ENCODE measurements around the gene LHX6.

Gene LHX6
- 0 to 0.24 (median 0.11) reads per million in 9 experiments for total RNA-seq

GRCh38 chr9:122228568-122229484 is at the start of gene LHX6:
Gene LHX6 (minus strand): TSS chr9:122228957. CDS start chr9:122228740, 217 bp downstream.
- Mint-ChIP-seq H3K4me3 (no peak within 1 kb of the TSS), H3K36me3 (ENCODE audit: insufficient read depth) (no peaks in the 10 kb centered on the region), H3K27me3 (peaks cover 18 to 36% of the 10 kb centered on the region in 2 donors), H3K9me3 (no peaks in the 10 kb centered on the region), H3K4me1 (ENCODE audit: low read depth in 2 of 2) (no peaks in the 10 kb centered on the region), H3K27ac (no peak within 1 kb of the TSS)
- DNase-seq (no peak), ATAC-seq (replicated peaks) (no peak)

- ATAC-seq (replicated peaks) (no peak), DNase-seq (no peak)
- Mint-ChIP-seq H3K9me3 (no peaks in the 10 kb centered on the region), H3K4me1 (ENCODE audit: low read depth in 2 of 2) (peaks cover 8 to 21% of the 10 kb centered on the region in 2 donors), H3K4me3 (no peak overlapping the region), H3K36me3 (ENCODE audit: insufficient read depth) (peaks cover 28% of the 10 kb centered on the region), H3K27me3 (no peaks in the 10 kb centered on the region), H3K27ac (no peak overlapping the region)
These were observed 48.6 kb upstream of the LHX6 start for GRCh38 chr9:122277285-122277897.

- H3K4me1 Mint-ChIP-seq (ENCODE audit: low read depth in 2 of 2) = peaks cover 8 to 24% of the 10 kb centered on the region in 2 donors
- DNase-seq (no peak), ATAC-seq (replicated peaks) (no peak)
- no peaks in the 10 kb centered on the region for H3K9me3 Mint-ChIP-seq
- peaks cover 21% of the 10 kb centered on the region for H3K36me3 Mint-ChIP-seq (ENCODE audit: insufficient read depth)
- H3K27ac Mint-ChIP-seq = no peak overlapping the region
- H3K4me3 Mint-ChIP-seq = no peak overlapping the region
- H3K27me3 Mint-ChIP-seq = no peaks in the 10 kb centered on the region
These were observed 47.3 kb upstream of the LHX6 start for GRCh38 chr9:122276096-122276495.

GRCh38 chr9:122274055-122274454 is 45.3 kb upstream of the LHX6 start:
- H3K27me3 Mint-ChIP-seq = no peaks in the 10 kb centered on the region
- H3K4me1 Mint-ChIP-seq (ENCODE audit: low read depth in 2 of 2) = peaks cover 7 to 24% of the 10 kb centered on the region in 2 donors
- H3K4me3 Mint-ChIP-seq = no peak overlapping the region
- ATAC-seq (replicated peaks) (no peak), DNase-seq (no peak)
- H3K36me3 Mint-ChIP-seq (ENCODE audit: insufficient read depth) = peaks cover 21% of the 10 kb centered on the region
- H3K9me3 Mint-ChIP-seq = no peaks in the 10 kb centered on the region
- H3K27ac Mint-ChIP-seq = no peak overlapping the region

- Mint-ChIP-seq H3K27me3 (no peaks in the 10 kb centered on the region), H3K4me3 (no peak overlapping the region), H3K36me3 (ENCODE audit: insufficient read depth) (peaks cover 22% of the 10 kb centered on the region), H3K9me3 (no peaks in the 10 kb centered on the region), H3K27ac (no peak overlapping the region), H3K4me1 (ENCODE audit: low read depth in 2 of 2) (peaks cover 27 to 36% of the 10 kb centered on the region in 2 donors)
- DNase-seq = no peak
- ATAC-seq (replicated peaks) = no peak
These were observed 39.5 kb upstream of the LHX6 start for GRCh38 chr9:122268041-122268814.

GRCh38 chr9:122265149-122265915 is 36.6 kb upstream of the LHX6 start:
- Mint-ChIP-seq H3K36me3 (ENCODE audit: insufficient read depth) (peaks cover 20% of the 10 kb centered on the region), H3K27ac (peak overlapping the region; percentile 99 to 100), H3K4me3 (peak overlapping the region; percentile 97 to 99), H3K27me3 (no peaks in the 10 kb centered on the region), H3K4me1 (ENCODE audit: low read depth in 2 of 2) (peaks cover 39 to 51% of the 10 kb centered on the region in 2 donors), H3K9me3 (no peaks in the 10 kb centered on the region)
- ATAC-seq (replicated peaks) (peak; percentile 52), DNase-seq (peak; percentile 20 to 27 (median 26))

GRCh38 chr9:122264360-122265148 is 35.8 kb upstream of the LHX6 start, which contains the start of the genes MRRF and RBM18:
Gene MRRF (plus strand): TSS chr9:122264882. CDS start chr9:122270892, 6,010 bp downstream.
Gene RBM18 (minus strand): TSS chr9:122264840. CDS start chr9:122261492, 3,348 bp downstream.
- Mint-ChIP-seq H3K27me3 (no peaks in the 10 kb centered on the region), H3K36me3 (ENCODE audit: insufficient read depth) (peaks cover 28% of the 10 kb centered on the region), H3K4me1 (ENCODE audit: low read depth in 2 of 2) (peaks cover 39 to 51% of the 10 kb centered on the region in 2 donors), H3K9me3 (no peaks in the 10 kb centered on the region), H3K4me3 (peak within 1 kb of the TSS; percentile 97 to 99), H3K27ac (peak within 1 kb of the TSS; percentile 99 to 100)
- DNase-seq (peak; percentile 86 to 93 (median 91)), ATAC-seq (replicated peaks) (peak; percentile 83)

GRCh38 chr9:122263699-122264349 is 35.1 kb upstream of the LHX6 start:
- ATAC-seq (replicated peaks) (peak; percentile 5), DNase-seq (peak in 2 of 3 experiments; percentile 1 to 20)
- Mint-ChIP-seq H3K36me3 (ENCODE audit: insufficient read depth) (peaks cover 31% of the 10 kb centered on the region), H3K4me1 (ENCODE audit: low read depth in 2 of 2) (peaks cover 39 to 54% of the 10 kb centered on the region in 2 donors), H3K4me3 (peak overlapping the region; percentile 97 to 99), H3K27ac (peak overlapping the region; percentile 99 to 100), H3K27me3 (no peaks in the 10 kb centered on the region), H3K9me3 (no peaks in the 10 kb centered on the region)

GRCh38 chr9:122262073-122262472 is 33.3 kb upstream of the LHX6 start:
- ATAC-seq (replicated peaks) (no peak), DNase-seq (no peak)
- peak overlapping the region; percentile 12 to 97 for H3K4me3 Mint-ChIP-seq
- no peaks in the 10 kb centered on the region for H3K27me3 Mint-ChIP-seq
- H3K9me3 Mint-ChIP-seq = no peaks in the 10 kb centered on the region
- peak overlapping the region; percentile 42 to 75 for H3K27ac Mint-ChIP-seq
- H3K36me3 Mint-ChIP-seq (ENCODE audit: insufficient read depth) = peaks cover 44% of the 10 kb centered on the region
- H3K4me1 Mint-ChIP-seq (ENCODE audit: low read depth in 2 of 2) = peaks cover 39 to 52% of the 10 kb centered on the region in 2 donors

- H3K4me1 Mint-ChIP-seq (ENCODE audit: low read depth in 2 of 2) = peaks cover 39 to 52% of the 10 kb centered on the region in 2 donors
These were observed 32.7 kb upstream of the LHX6 start for GRCh38 chr9:122261469-122261881.

GRCh38 chr9:122258886-122259415 is 30.2 kb upstream of the LHX6 start:
- peaks cover 31% of the 10 kb centered on the region for H3K36me3 Mint-ChIP-seq (ENCODE audit: insufficient read depth)

More at GRCh38 chr9:122261469-122261881, 32.7 kb upstream of the LHX6 start:
- Mint-ChIP-seq H3K4me3 (no peak overlapping the region), H3K36me3 (ENCODE audit: insufficient read depth) (peaks cover 49% of the 10 kb centered on the region), H3K9me3 (no peaks in the 10 kb centered on the region), H3K27ac (peak overlapping the region; percentile 42 to 65), H3K27me3 (no peaks in the 10 kb centered on the region)
- ATAC-seq (replicated peaks) (no peak), DNase-seq (no peak)

More at GRCh38 chr9:122258886-122259415, 30.2 kb upstream of the LHX6 start:
- H3K9me3 Mint-ChIP-seq = no peaks in the 10 kb centered on the region
- H3K27ac Mint-ChIP-seq = peak overlapping the region in 1 of 2 donors; percentile 16
- no peak overlapping the region for H3K4me3 Mint-ChIP-seq
- H3K27me3 Mint-ChIP-seq = no peaks in the 10 kb centered on the region
- DNase-seq (no peak), ATAC-seq (replicated peaks) (no peak)
- H3K4me1 Mint-ChIP-seq (ENCODE audit: low read depth in 2 of 2) = peaks cover 27 to 47% of the 10 kb centered on the region in 2 donors
